GM19099 (cell line): ENCODE measurements around the gene RAB3A.

Experiments
- POLR2A ChIP-seq: IDR thresholded peaks from 3 replicates; pipeline ENCODE4 v1.6.1; 2011; ENCODE audit warnings: low read depth; ENCODE audit not compliant: insufficient read length; ENCODE audit errors: extremely low read depth

Gene RAB3A

DNA sequence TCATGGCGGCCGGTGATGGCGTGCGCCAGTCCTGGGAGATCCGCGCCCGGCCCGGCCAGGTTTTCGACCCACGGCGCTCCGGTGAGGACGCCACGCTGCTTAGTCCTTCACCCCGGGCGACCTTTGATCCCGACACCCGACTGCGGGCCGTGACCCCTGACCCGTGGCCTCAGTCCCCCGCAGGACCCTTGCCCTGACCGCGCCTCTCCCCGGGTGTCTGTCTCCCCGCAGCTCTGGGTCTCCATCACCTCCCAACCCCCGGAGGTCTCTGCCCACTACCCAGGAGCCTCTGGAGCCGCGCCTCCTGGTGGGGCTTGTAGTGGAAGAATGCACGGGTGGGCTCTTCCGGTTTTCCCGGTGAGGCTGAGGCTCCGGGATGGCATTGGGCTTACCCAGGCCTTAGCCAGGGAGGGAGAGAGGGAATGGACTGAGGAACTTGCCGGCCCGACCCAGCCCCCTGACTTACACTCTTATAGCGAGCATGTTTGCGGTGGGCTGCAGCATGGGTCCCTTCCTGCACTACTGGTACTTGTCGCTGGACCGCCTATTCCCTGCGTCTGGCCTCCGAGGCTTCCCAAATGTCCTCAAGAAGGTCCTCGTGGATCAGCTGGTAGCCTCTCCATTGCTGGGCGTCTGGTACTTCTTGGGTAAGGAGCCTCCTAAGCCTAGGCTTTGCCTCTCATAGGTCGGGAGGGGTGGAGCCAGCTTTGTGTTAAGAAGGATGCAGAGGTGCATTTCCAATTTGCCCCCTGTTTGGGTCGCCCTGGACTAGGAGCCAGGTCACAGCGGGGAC, 10.3 kb downstream of the RAB3A start:
- no peak for TF ChIP-seq POLR2A

DNA sequence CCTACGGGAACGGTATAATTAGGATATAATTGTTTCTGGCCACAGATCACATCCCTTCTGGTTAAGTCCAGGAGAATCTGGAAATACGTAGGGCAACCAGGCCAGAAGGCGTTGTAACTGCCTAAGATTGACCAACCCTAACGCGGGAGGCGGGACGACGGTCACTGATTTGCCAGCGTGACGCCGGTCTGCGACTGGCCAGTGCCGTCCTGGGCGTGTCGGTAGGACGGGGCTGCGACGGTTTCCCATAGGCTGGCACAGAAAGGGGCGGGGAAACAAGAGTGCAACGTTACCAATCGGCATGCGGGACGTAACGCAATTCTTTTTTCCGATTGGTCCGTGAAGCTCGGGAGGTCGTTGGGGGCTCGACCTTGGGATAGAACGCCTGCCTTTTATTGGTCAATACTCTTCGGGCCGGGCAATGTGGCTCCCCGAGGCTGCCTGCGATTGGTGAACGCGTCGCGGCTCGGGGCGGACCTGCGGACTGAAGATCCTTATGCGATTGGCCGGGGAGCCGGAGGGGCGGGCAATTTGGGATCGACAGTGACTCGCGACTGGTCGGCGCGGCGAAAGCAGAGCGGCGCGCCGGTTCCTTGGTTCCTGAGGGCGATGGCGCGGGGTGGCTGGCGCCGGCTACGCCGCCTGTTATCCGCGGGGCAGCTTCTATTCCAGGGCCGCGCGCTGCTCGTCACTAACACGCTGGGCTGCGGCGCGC, 11.0 kb downstream of the RAB3A start, which contains the start of gene MPV17L2:
Gene MPV17L2, plus strand, starts transcription at position 546 of the 715 bp plus-strand sequence. Its CDS starts 64 bp downstream, at position 610.
- TF ChIP-seq POLR2A, result peak; percentile 79

DNA sequence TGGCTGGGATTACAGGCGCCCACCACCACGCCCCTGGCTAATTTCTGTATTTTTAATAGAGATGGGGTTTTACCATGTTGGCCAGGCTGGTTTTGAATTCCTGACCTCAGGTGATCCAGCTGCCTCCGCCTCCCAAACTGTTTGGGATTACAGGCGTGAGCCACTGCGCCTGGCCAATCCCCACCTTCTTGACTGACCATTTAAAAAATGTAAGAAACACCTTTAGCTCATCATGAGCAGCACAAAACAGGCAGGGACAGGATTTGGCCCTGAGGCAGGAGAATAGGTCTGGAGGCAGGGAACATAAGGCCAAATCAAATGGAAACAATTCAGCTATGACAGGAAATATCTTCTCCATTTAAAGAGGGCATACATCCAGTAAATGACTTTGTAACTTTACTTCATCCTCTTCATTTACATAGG, 12.2 kb downstream of the RAB3A start:
- TF ChIP-seq POLR2A, result no peak

DNA sequence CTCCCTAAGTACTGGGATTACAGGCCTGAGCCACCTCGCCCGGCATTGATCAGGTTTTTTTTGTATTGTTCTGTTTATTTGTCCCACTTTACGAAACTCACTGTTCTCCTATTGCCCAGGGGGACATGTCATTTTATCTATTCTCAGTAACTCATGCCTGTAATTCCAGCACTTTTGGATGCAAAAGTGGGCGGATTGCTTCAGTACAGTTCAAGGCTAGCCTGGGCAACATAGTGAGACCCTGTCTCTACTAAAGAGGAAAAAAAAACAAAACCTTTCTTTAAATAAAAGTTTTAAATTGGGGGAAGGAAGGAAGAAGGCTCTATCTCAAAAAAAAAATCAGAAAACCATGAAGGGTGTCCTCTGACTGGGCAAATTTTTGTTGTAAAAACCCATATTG, 13.6 kb downstream of the RAB3A start:
- TF ChIP-seq POLR2A, result no peak

DNA sequence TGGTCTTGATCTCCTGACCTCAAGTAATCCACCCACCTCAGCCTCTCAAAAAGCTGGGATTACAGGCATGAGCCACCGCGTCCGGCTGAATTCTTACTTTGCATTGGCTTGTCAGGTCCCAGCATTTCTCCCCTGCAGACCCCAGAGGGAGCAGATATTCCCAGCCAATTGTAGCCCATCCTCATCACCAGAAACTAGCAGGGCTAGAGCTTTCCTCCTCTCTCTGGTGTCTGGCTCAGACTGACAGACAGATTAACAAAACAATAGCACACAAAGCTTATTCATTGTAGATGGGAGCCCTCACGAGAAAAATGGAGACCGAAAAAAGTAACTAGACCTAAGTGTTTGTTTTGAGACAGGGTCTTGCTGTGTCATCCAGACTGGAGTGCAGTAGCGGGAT, 18.3 kb downstream of the RAB3A start:
- no peak for TF ChIP-seq POLR2A

DNA sequence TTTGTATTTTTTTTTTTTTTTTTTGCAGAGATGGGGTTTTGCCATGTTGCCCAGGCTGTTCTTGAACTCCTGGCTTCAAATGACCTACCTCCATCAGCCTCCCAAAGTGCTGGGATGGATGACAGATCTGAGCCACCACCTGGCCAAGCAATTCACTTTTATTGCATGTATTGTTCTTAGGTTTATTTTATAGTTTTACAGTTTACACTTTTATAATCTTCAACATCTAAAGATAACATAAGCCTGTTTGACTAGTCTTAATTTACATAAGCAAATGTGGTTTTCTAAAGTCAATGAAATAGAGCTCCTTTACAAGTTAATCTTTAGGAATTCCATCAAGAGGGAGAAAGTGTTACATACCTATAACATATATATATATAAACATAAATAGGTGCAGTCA, 20.3 kb downstream of the RAB3A start:
- no peak for TF ChIP-seq POLR2A

DNA sequence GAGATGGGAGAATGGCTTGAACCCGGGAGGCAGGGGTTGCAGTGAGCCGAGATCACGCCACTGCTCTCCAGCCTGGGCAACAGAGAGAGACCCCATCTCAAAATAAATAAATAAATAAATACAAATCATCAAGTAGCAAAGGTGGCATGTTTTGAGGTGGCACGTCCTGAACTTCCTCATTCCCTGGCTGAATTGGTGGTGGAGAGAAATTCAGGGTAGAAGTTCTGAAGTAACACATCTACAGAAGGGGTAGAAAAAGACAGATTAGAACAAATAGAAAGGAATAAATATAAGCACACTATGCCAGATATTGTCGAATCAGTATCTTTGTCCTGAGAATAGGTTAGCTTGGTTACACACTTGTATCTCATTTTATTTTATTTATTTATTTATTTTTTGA, 23.9 kb downstream of the RAB3A start:
- TF ChIP-seq POLR2A, result peak; percentile 20

DNA sequence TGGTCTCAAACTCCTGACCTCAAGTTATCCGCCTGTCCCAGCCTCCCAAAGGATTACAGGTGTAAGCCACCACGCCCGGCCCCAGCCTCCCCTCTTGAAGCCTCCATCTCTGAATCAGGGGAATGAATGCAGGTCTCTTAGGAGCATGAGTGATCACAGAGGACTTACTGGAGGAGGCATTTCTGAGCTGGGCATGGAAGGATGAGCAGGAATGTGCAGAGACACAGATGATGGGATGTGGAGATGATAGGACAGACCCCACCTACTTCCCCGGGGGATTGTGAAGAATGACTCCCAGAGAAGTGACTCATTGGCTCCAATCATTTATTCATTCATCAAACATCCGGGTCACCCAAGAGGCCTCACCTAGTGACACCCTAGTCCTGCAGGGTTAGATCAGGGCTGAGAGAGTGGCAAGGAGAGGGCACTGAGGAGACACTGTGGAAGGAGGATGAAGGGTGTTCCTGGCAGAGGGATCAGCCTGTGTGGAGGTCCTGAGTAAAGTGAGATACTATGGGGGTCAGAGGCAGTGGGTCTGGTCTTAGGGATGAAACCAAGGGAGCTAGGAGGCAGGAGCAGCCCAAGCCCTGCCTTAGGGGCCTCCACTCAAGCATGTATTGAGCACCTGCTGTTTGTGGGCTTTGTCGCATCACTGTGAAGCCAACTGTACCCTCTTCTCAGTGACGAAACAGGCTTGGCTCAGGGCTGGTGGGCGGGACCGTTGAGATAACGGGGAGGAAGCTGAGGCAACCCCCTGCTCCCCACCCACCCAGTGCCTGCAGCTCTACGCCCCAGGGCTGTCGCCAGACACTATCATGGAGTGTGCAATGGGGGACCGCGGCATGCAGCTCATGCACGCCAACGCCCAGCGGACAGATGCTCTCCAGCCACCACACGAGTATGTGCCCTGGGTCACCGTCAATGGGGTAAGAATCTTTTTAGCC, 27.2 kb downstream of the RAB3A start:
- no peak for TF ChIP-seq POLR2A

DNA sequence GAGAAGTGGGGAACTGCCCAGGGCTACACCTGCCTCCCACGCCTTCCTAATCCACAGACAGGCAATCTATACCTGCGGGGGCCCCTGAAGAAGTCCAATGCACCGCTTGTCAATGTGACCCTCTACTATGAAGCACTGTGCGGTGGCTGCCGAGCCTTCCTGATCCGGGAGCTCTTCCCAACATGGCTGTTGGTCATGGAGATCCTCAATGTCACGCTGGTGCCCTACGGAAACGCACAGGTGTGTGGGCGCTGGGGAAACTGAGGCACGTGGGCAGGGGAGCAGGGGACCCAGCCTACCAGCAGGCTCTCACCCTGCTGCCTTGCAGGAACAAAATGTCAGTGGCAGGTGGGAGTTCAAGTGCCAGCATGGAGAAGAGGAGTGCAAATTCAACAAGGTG, 28.9 kb downstream of the RAB3A start:
- TF ChIP-seq POLR2A, result no peak

DNA sequence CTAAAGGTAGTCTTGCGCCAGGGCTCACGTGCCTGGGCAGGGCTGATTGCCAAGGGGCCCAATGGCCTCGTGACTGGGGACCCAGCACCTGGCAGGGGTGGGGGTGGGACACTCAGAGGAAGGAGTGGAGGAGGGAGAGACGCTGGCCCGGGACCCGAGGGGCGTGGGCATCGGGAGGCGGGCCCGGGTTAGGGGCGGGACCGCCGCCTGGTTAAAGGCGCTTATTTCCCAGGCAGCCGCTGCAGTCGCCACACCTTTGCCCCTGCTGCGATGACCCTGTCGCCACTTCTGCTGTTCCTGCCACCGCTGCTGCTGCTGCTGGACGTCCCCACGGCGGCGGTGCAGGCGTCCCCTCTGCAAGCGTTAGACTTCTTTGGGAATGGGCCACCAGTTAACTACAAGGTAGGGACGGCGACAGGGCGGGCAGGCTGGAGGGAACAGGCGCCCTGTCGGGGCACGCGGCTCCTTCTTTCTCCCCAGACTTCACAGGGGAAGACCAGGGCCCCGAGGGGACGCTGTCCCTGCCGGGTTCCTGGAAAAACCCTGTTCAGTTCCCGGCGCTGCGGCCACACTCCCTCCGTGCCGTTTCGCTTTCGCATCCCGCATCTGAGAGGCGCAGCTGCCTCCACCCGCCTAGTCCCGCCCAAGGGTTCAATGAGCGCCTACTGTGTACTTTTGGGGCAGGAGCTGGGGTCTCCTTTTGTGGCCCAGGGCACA, 30.1 kb downstream of the RAB3A start, which contains the start of gene IFI30:
Gene IFI30, plus strand, starts transcription at position 242 of the 717 bp plus-strand sequence. Its CDS starts 29 bp downstream, at position 271.
- TF ChIP-seq POLR2A, result peak; percentile 99

DNA sequence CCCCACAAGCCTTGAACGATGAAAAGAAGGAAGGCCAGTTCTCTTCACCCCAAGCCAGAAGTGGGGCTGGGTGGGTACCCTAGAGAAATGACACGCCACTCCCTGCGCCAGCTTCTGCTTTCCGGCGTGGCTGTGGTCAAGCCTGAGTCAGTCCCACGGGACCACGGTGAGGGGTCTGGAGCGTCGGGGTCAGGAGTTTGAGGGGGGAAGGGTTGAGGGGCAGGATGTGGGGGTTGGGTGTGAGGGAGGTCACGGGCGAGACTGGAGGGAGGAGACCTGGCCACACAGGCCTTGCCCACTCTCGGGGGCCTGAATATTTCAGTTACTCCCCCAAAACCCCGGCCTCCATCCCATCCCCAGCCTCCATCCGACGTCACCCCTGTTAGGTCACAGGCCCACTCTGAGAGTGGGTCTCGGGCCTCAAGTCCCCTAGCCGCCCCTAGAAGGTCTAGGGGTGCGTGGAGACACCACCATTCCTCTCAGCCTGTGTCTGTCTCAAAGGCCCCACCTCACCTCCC, 30.7 kb downstream of the RAB3A start:
- TF ChIP-seq POLR2A, result no peak

DNA sequence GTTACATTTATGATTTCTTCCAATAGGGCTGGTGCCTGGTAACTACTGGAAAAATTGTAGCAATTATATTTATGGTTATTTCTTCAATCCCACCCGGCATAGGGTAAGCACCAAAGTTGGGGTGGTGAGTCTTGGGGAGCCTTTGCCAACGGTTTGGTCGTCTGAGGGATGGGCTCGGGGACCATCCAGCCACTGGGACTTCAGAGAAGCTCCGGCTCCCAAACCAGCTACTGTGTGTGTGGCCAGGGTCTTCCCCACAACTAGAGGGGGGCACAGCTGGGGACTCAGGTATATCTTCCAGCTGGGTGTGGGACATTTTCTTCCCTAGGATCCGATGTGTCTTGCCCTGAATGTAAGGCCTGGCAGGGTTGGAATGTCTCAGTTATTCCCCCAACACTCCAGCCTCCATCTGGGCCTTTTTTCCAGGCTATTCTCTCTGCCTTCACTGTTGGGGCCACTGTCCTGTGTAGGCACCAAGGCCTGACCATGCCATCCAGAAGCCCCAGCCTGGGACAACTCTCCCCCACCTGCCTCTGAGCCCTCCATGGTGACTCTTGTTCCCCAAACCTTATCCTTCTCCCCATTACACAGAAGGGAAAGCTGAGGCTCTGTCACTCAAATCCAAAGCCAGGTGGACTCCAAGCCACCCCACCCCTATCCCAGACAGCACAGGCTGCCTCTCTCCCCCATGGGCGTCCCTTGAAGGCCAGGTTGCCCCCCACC, 31.4 kb downstream of the RAB3A start:
- peak; percentile 18 for TF ChIP-seq POLR2A

DNA sequence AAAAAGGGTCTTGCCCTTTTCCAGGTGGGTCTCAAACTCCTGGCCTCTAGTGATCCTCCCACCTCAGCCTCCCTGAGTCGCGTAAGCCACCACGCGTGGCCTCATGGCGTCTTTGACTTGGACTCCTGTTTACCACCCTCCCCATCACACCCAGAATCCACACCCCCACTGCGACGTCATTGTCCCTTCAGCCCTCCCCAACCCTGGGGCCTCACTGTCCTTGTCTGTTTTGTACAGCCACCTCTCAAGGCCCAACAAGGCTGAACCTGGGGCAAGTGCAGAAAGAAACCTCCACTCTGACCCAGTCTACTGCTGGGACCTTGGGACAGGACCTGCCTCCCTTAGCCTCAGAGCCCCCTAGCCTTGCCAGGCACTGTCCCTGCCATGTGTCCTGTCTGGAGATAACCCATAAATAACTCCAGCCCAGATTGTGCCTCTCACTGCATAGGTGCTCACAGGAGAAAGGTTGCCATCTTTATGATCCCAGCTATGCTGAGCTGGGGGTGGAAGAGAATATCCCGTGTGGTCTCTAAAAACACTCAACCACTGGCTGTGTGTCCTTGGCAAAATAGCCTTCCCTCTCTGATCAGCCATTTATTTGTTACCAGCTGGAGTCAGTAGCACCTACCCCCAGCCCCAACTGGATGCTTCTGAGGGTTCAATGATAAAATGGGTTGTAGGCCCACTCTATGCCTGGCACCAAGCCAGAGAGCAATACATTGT, 32.1 kb downstream of the RAB3A start:
- TF ChIP-seq POLR2A, result no peak
